A673 (cell line): ENCODE results near the gene PSMB3. TPM values are rescaled to one million over a fixed set of nuclear protein-coding genes. Genes with fewer than 3 reads are reported as not detected.

Experiments
- BruUV-seq: library from RNA; stranded (reverse); fragments of 400-500 nt; replicated peaks from 2 replicates; lab custom pipeline; 2021; lab: Mats Ljungman, UMichigan
- CTCF ChIA-PET: fragments of 300-600 bp; sonication (Branson Sonifier 250); formaldehyde crosslinking; loops from one replicate; lab custom pipeline; 2022; ENCODE audit warnings: antibody characterized with exemption; lab: Charles Lee
- POLR2A ChIA-PET: fragments of 300-600 bp; sonication (Branson Sonifier 250); formaldehyde crosslinking; loops from one replicate; lab custom pipeline; 2022; ENCODE audit warnings: antibody characterized with exemption; ENCODE audit not compliant: low non-redundant PET; lab: Charles Lee
- DNase-seq: peaks from one replicate; pipeline ENCODE4 v3.0.0-alpha.2; 2015; ENCODE audit warnings: low spot score
- H3K27ac ChIP-seq: fragments of 200-600 bp; sonication (generic); 2 replicates; pipeline ENCODE4 v1.5.1; 2016; ENCODE audit warnings: mixed run types, low read depth, mild to moderate bottlenecking, mixed read lengths, antibody characterized with exemption, low read length; ENCODE audit not compliant: poor library complexity, severe bottlenecking
- H3K27me3 ChIP-seq: fragments of 200-600 bp; sonication (generic); replicated peaks from 2 replicates; pipeline ENCODE4 v1.6.1; 2017; ENCODE audit warnings: mixed run types, low read depth, mild to moderate bottlenecking, mixed read lengths, antibody characterized with exemption, low read length; ENCODE audit not compliant: insufficient read depth, poor library complexity
- H3K36me3 ChIP-seq: fragments of 200-600 bp; sonication (generic); 2 replicates; pipeline ENCODE4 v1.6.1; 2016; ENCODE audit warnings: mixed run types, mild to moderate bottlenecking, mixed read lengths, antibody characterized with exemption, low read length; ENCODE audit not compliant: insufficient read depth, poor library complexity, severe bottlenecking
- H3K4me1 ChIP-seq: fragments of 200-600 bp; sonication (generic); 2 replicates; pipeline ENCODE4 v1.6.1; 2017; ENCODE audit warnings: mixed run types, mild to moderate bottlenecking, mixed read lengths, antibody characterized with exemption, low read length; ENCODE audit not compliant: insufficient read depth, poor library complexity, severe bottlenecking
- H3K4me3 ChIP-seq: fragments of 200-600 bp; sonication (generic); 2 replicates; pipeline ENCODE4 v1.5.1; 2016; ENCODE audit warnings: low read depth, mixed run types, mild to moderate bottlenecking, mixed read lengths, low read length; ENCODE audit not compliant: poor library complexity, severe bottlenecking
- H3K9me3 ChIP-seq: fragments of 200-600 bp; sonication (generic); 2 replicates; pipeline ENCODE4 v1.6.1; 2016; ENCODE audit warnings: mixed run types, low read depth, mild to moderate bottlenecking, mixed read lengths, antibody characterized with exemption, low read length; ENCODE audit not compliant: poor library complexity, severe bottlenecking
- EZH2 ChIP-seq: fragments of 200-600 bp; sonication (generic); IDR thresholded peaks from 2 replicates; pipeline ENCODE4 v1.6.1; 2017; ENCODE audit warnings: borderline replicate concordance, low read depth, mild to moderate bottlenecking, mixed read lengths, antibody characterized with exemption, low read length; ENCODE audit not compliant: poor library complexity, severe bottlenecking
- intact Hi-C: fragments of 100-400 bp; cut with micrococcal nuclease; formaldehyde crosslinking; loops from one replicate; pipeline ENCODE4 v1.10.0; 2022; ENCODE audit not compliant: unreplicated experiment
- total RNA-seq: library from RNA; stranded (reverse); gene quantifications from 2 replicates; pipeline ENCODE4 v1.2.3, GENCODE V29; 2021
- TF ChIP-seq, protein P1 (sequence below): fragments of 300-800, 200-600 bp; sonication (generic); conservative IDR thresholded peaks from 2 replicates; pipeline ENCODE4 v1.5.1; 2017; ENCODE audit warnings: low read depth, mild to moderate bottlenecking, antibody characterized with exemption, low read length, moderate library complexity, mixed read lengths

The PSMB3 gene
- total RNA-seq, 1 experiment from 2014 or later, result 217 TPM

DNA sequence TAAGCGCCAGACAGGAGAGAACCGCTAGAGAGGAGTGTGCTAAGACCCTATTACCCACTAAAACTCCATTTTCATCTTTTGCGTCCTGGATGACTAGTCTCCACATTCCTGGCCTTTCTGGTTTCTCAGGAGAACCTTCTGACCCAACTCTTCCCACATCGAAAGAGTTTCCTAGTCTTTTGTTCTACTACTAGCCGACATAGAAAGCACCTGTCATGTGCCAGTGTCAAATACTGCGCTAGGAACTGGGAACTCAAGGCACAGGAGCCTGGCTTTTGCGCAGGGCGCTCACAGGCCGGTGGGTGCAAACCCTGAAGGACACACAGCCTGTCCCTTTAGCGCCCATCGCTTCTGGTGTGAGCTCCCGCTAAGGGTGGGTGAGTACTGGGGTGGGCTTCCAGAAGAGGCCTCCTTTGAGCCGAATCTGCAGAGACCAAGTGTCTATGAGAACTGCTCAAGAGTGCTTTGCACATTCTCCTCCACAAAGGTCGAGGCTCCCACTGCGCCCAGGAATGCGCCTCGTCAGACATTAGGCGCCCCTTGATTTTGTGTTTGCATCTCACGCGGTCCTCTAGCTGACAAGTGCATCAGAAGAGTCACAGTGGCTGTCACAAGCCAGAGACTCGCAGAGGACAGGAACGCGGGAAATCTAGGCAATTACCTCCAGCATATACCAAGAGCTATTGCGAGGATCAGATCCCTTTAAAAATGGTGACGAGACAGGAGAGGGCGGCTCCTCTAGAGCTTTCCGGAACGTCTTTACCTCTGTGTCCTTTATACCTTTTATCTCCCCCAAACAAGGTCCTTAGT lies 2.0 kb upstream of the PSMB3 start:
- Histone ChIP-seq H3K4me3 (peak overlapping the region; percentile 81), H3K36me3 (no peaks in the 10 kb centered on the region), H3K27ac (no peak overlapping the region), H3K4me1 (peaks cover 29% of the 10 kb centered on the region), H3K27me3 (no peaks in the 10 kb centered on the region), H3K9me3 (no peaks in the 10 kb centered on the region)
- no TSS peak for BruUV-seq
- ChIA-PET POLR2A (no interaction called here), CTCF (no interaction called here)
- DNase-seq, result peak; percentile 54
- intact Hi-C loops, result loop anchor here (5.0 kb wide), 1 partner anchor 117 kb away; no protein-coding TSS in a partner anchor
- TF ChIP-seq, protein P1, sequence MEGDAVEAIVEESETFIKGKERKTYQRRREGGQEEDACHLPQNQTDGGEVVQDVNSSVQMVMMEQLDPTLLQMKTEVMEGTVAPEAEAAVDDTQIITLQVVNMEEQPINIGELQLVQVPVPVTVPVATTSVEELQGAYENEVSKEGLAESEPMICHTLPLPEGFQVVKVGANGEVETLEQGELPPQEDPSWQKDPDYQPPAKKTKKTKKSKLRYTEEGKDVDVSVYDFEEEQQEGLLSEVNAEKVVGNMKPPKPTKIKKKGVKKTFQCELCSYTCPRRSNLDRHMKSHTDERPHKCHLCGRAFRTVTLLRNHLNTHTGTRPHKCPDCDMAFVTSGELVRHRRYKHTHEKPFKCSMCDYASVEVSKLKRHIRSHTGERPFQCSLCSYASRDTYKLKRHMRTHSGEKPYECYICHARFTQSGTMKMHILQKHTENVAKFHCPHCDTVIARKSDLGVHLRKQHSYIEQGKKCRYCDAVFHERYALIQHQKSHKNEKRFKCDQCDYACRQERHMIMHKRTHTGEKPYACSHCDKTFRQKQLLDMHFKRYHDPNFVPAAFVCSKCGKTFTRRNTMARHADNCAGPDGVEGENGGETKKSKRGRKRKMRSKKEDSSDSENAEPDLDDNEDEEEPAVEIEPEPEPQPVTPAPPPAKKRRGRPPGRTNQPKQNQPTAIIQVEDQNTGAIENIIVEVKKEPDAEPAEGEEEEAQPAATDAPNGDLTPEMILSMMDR, result no peak
- no peak for TF ChIP-seq EZH2

- ChIA-PET POLR2A (no interaction called here), CTCF (no interaction called here)
- no peak overlapping the region for H3K27ac ChIP-seq
- intact Hi-C loops, result loop anchor here (5.0 kb wide), 1 partner anchor 116 kb away; no protein-coding TSS in a partner anchor
- peak; percentile 48 for DNase-seq
- H3K36me3 ChIP-seq, result peaks cover 3% of the 10 kb centered on the region
- BruUV-seq, result no TSS peak
- no peaks in the 10 kb centered on the region for H3K9me3 ChIP-seq
- peaks cover 21% of the 10 kb centered on the region for H3K4me1 ChIP-seq
- H3K27me3 ChIP-seq, result no peaks in the 10 kb centered on the region
- no peak for TF ChIP-seq EZH2
- TF ChIP-seq, protein P1, result no peak
- H3K4me3 ChIP-seq, result peak overlapping the region; percentile 81
These were observed 1.3 kb upstream of the PSMB3 start for GRCh38 chr17:38751144-38751807.

- intact Hi-C loops, result loop anchor here (5.0 kb wide), 1 partner anchor 115 kb away; no protein-coding TSS in a partner anchor
- DNase-seq, result peak; percentile 78
- peaks cover 5% of the 10 kb centered on the region for H3K36me3 ChIP-seq
- H3K27me3 ChIP-seq, result no peaks in the 10 kb centered on the region
- POLR2A ChIA-PET, result no interaction called here
- H3K27ac ChIP-seq, result peak overlapping the region; percentile 80
- no peaks in the 10 kb centered on the region for H3K9me3 ChIP-seq
- CTCF ChIA-PET, result no interaction called here
- peaks cover 16% of the 10 kb centered on the region for H3K4me1 ChIP-seq
- TF ChIP-seq, protein P1, result no peak
- no peak for TF ChIP-seq EZH2
- no TSS peak for BruUV-seq
- H3K4me3 ChIP-seq, result peak overlapping the region; percentile 81
These were observed 683 bp upstream of the PSMB3 start for GRCh38 chr17:38751808-38752307.
